K562 (cell line): ENCODE data around the gene UGT1A5. TPM values are rescaled to one million over a fixed set of nuclear protein-coding genes. Genes with fewer than 3 reads are reported as not detected.
"Not testable (repeated sequence)": the region's sequence is repeated elsewhere in the genome, so short reads cannot be mapped to it uniquely, and the experiment has no call there.

ENCODE experiments used
- ATAC-seq: fragments of 200-7000 bp; cut with Tn5 transposase; 3 replicates; pipeline ENCODE4 v1.9.1; 2020; ENCODE audit warnings: moderate library complexity
- BruUV-seq: library from RNA; stranded (reverse); fragments of 400-500 nt; replicated peaks from 2 replicates; lab custom pipeline; 2021; lab: Mats Ljungman, UMichigan
- CTCF ChIA-PET: fragments of 300-600 bp; formaldehyde crosslinking; extraction: SDS; loops from one replicate; lab custom pipeline; 2021; ENCODE audit warnings: low intra/inter-chr PET ratio; lab: Yijun Ruan, JAX
- POLR2A ChIA-PET: fragments of 300-600, 350-650 bp; sonication (Branson Sonifier 250); formaldehyde crosslinking; extraction: SDS; loops from one replicate; lab custom pipeline; 2021; ENCODE audit warnings: antibody characterized with exemption, inconsistent platforms; lab: Yijun Ruan, JAX
- DNase-seq, 4 experiments: peaks; one replicate each; pipeline versions ENCODE4 v3.0.0 to v3.0.0-alpha.2; 2011 to 2018; ENCODE audit warnings: low spot score in 3 of 4, mixed read lengths in 3 of 4; ENCODE audit errors: extremely low read depth in 1 of 4
- FAIRE-seq: peaks from 2 replicates; lab custom pipeline; 2011; peaks lifted over from hg19 to GRCh38; lab: Jason Lieb, UNC
- H2AFZ ChIP-seq: 2 replicates; pipeline ENCODE4 v1.6.0; 2011; ENCODE audit warnings: low read depth, low read length, control low read depth, inconsistent platforms
- H3K27ac ChIP-seq: fragments of 200-600 bp; 3 replicates; pipeline ENCODE4 v1.8.0; 2011; ENCODE audit warnings: low read depth, mild to moderate bottlenecking, control low read depth, inconsistent platforms, low read length, moderate library complexity, mixed read lengths; ENCODE audit errors: extremely low read depth
- H3K27me3 ChIP-seq, 2 experiments: fragments of 300-600 bp in 1 of 2; 2 replicates in 1 of 2; 3 replicates in 1 of 2; pipeline versions ENCODE4 v1.6.0 to v1.8.0; 2011; ENCODE audit warnings: inconsistent platforms in 2 of 2, low read length in 2 of 2, mild to moderate bottlenecking in 1 of 2, mixed read lengths in 1 of 2, moderate library complexity in 1 of 2; ENCODE audit not compliant: control insufficient read depth in 2 of 2, insufficient read depth in 2 of 2
- H3K36me3 ChIP-seq: fragments of 300-600 bp; 3 replicates; pipeline ENCODE4 v1.8.0; 2011; ENCODE audit warnings: mild to moderate bottlenecking, low read length, inconsistent platforms; ENCODE audit not compliant: control insufficient read depth, insufficient read depth
- H3K4me1 ChIP-seq, 2 experiments: fragments of 200-600 bp in 1 of 2; replicated peaks in 1 of 2; 2 replicates in 1 of 2; 3 replicates in 1 of 2; pipeline versions ENCODE4 v1.5.1 to v1.8.0; 2011; ENCODE audit warnings: inconsistent platforms in 2 of 2, low read length in 2 of 2, mild to moderate bottlenecking in 1 of 2, mixed read lengths in 1 of 2, moderate library complexity in 1 of 2; ENCODE audit not compliant: control insufficient read depth in 2 of 2, insufficient read depth in 2 of 2
- H3K4me2 ChIP-seq: 2 replicates; pipeline ENCODE4 v1.6.1; 2011; ENCODE audit warnings: low read length, control low read depth, inconsistent platforms, mixed read lengths; ENCODE audit not compliant: insufficient read depth
- H3K4me3 ChIP-seq: fragments of 200-600 bp; sonication (generic), shearing (Covaris generic); 2 replicates; pipeline ENCODE4 v1.5.1; 2016; ENCODE audit warnings: control low read depth, inconsistent platforms
- H3K79me2 ChIP-seq: fragments of 200-600 bp; 3 replicates; pipeline ENCODE4 v1.8.0; 2011; ENCODE audit warnings: low read length, inconsistent platforms; ENCODE audit not compliant: control insufficient read depth, insufficient read depth
- H3K9ac ChIP-seq, 2 experiments: 2 replicates each; pipeline versions ENCODE4 v1.6.0 to v1.6.1; 2011; ENCODE audit warnings: low read depth in 2 of 2, low read length in 2 of 2, control low read depth in 1 of 2, inconsistent platforms in 1 of 2, mild to moderate bottlenecking in 1 of 2, mixed read lengths in 1 of 2; ENCODE audit not compliant: insufficient read depth in 1 of 2
- H3K9me1 ChIP-seq: one replicate; pipeline ENCODE4 v1.6.0; 2011; ENCODE audit warnings: inconsistent platforms, mild to moderate bottlenecking, low read length, moderate library complexity; ENCODE audit not compliant: control insufficient read depth, insufficient read depth
- H3K9me3 ChIP-seq: replicated peaks from 2 replicates; pipeline ENCODE4 v1.5.1; 2011; ENCODE audit warnings: low read depth, low read length, inconsistent platforms; ENCODE audit not compliant: control insufficient read depth, insufficient read depth
- H4K20me1 ChIP-seq: replicated peaks from 2 replicates; pipeline ENCODE4 v1.6.1; 2011; ENCODE audit warnings: low read length, inconsistent platforms, mixed read lengths; ENCODE audit not compliant: control insufficient read depth, insufficient read depth
- ARNT ChIP-seq, 2 experiments: fragments of 450-650 bp; IDR thresholded peaks; 2 replicates each; pipeline ENCODE4 v1.6.1; 2016; ENCODE audit warnings: mild to moderate bottlenecking in 1 of 2
- PCBP1 ChIP-seq: fragments of 200-400 bp; formaldehyde crosslinking; IDR thresholded peaks from 2 replicates; pipeline ENCODE4 v1.6.1; 2018; ENCODE audit warnings: mild to moderate bottlenecking, low read depth, low read length; ENCODE audit not compliant: poor library complexity, severe bottlenecking
- ZKSCAN8 ChIP-seq: fragments of 200-800 bp; sonication (Bioruptor generic); IDR thresholded peaks from 2 replicates; pipeline ENCODE4 v1.6.1; 2016; ENCODE audit warnings: missing genetic modification characterization, missing compliant biosample characterization
- ZNF23 ChIP-seq: fragments of 250-450 bp; sonication (Bioruptor Pico); IDR thresholded peaks from 2 replicates; pipeline ENCODE4 v1.4.0; 2020; ENCODE audit warnings: mild to moderate bottlenecking
- ZNF57 ChIP-seq: fragments of 450-650 bp; formaldehyde crosslinking; IDR thresholded peaks from 2 replicates; pipeline ENCODE4 v1.4.0; 2020; ENCODE audit warnings: mild to moderate bottlenecking, moderate library complexity
- WGBS: fragments of 100-300 bp; shearing (Covaris generic); methylation state at CpG from one replicate; pipeline ENCODE4 v1.1.6; 2016; ENCODE audit warnings: low coverage, mixed read lengths; ENCODE audit not compliant: insufficient coverage; ENCODE audit errors: missing lambda C conversion rate; 5-methylcytosine and 5-hydroxymethylcytosine counted together
- in situ Hi-C: fragments of 300-500 bp; cut with MboI; formaldehyde crosslinking; loops from 4 replicates; pipeline ENCODE4 v1.15.0; 2018; ENCODE audit warnings: inconsistent platforms, mixed read lengths
- intact Hi-C: fragments of 100-400 bp; cut with micrococcal nuclease; formaldehyde crosslinking; loops from 2 replicates; pipeline ENCODE4 v1.14.2; 2022
- polyA plus RNA-seq, 8 experiments: library from polyadenylated mRNA; depleted of rRNA in 4 of 8; stranded (reverse) in 5 of 8; unstranded in 3 of 8; fragments of >200 nt; fragmentation: Nextera tagmentation in 2 of 8; fragmentation: Illumina TruSeq in 1 of 8; extraction: Ambion mirVana in 2 of 8; extraction: Trizol in 1 of 8; gene quantifications; 2 replicates each; pipeline versions ENCODE4 v1.2.1 to v1.2.3, GENCODE V29; 2011 to 2014; ENCODE audit warnings: inconsistent platforms in 1 of 8, missing spikeins in 1 of 8
- total RNA-seq, 7 experiments: library from RNA; depleted of rRNA in 6 of 7; stranded (reverse); fragments of >200 nt in 6 of 7; fragmentation: Illumina TruSeq in 2 of 7; extraction: Trizol in 2 of 7; gene quantifications; 2 replicates each; pipeline versions ENCODE4 v1.2.1 to v1.2.3, GENCODE V29; 2011 to 2021; ENCODE audit warnings: low replicate concordance in 1 of 7

The UGT1A5 gene
- total and polyA plus RNA-seq, 9 of the 15 experiments (the other 6 are each of a cell fraction or from before 2014, with no cell fraction given) = not detected

- H3K27ac ChIP-seq = no peak overlapping the region
- no peaks in the 10 kb centered on the region for H3K27me3 ChIP-seq
- no peak overlapping the region for H2AFZ ChIP-seq
- H3K79me2 ChIP-seq = no peaks in the 10 kb centered on the region
- H4K20me1 ChIP-seq = no peaks in the 10 kb centered on the region
- CTCF ChIA-PET = no interaction called here
- in situ Hi-C loops (no loop called here), intact Hi-C loops (no loop called here)
- H3K9me3 ChIP-seq = no peaks in the 10 kb centered on the region
- DNase-seq (no peak), ATAC-seq (no peak), FAIRE-seq (no peak)
- POLR2A ChIA-PET = no interaction called here
- BruUV-seq = no TSS peak
- TF ChIP-seq ZNF57 (CRISPR knock-in tag) = no peak
- no peak for TF ChIP-seq ZNF23 (CRISPR knock-in tag)
- TF ChIP-seq ZKSCAN8 (CRISPR knock-in tag) = no peak
- WGBS = 0% methylated on average over 9 of the region's 10 CpGs
- H3K9ac ChIP-seq = no peak overlapping the region
- no peaks in the 10 kb centered on the region for H3K36me3 ChIP-seq
- no peak overlapping the region for H3K4me3 ChIP-seq
- H3K4me2 ChIP-seq = no peak overlapping the region
- peaks cover 0 to 7% of the 10 kb centered on the region in 2 experiments; a peak in 2 of 5 replicates for H3K4me1 ChIP-seq
- H3K9me1 ChIP-seq = no peaks in the 10 kb centered on the region
Observed at GRCh38 chr2:233746475-233747282, 34.0 kb downstream of the UGT1A5 start.

DNA sequence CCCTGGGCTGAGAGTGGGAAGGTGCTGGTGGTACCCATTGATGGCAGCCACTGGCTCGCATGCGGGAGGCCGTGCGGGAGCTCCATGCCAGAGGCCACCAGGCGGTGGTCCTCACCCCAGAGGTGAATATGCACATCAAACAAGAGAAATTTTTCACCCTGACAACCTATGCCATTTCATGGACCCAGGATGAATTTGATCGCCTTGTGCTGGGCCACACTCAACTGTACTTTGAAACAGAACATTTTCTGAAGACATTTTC is 34.5 kb downstream of the UGT1A5 start:
- no TSS peak for BruUV-seq

GRCh38 chr2:233750689-233751088 is 38.0 kb downstream of the UGT1A5 start:
- H3K4me2 ChIP-seq, intact Hi-C loops, H3K79me2 ChIP-seq, H3K4me3 ChIP-seq, CTCF ChIA-PET, H3K36me3 ChIP-seq, ATAC-seq, FAIRE-seq, in situ Hi-C loops, DNase-seq, H3K27me3 ChIP-seq, H2AFZ ChIP-seq, H3K27ac ChIP-seq, H3K9me1 ChIP-seq, H3K9me3 ChIP-seq, POLR2A ChIA-PET, H3K9ac ChIP-seq, H3K4me1 ChIP-seq, H4K20me1 ChIP-seq, BruUV-seq: not testable (repeated sequence)
- WGBS = 0% methylated on average over 2 of the region's 2 CpGs

More for the DNA sequence above, 34.5 kb downstream of the UGT1A5 start:
- H3K4me3 ChIP-seq = no peak overlapping the region
- H3K9me3 ChIP-seq = no peaks in the 10 kb centered on the region
- no peak overlapping the region for H3K27ac ChIP-seq
- no peaks in the 10 kb centered on the region for H4K20me1 ChIP-seq
- POLR2A ChIA-PET = no interaction called here
- H3K9ac ChIP-seq = no peak overlapping the region
- in situ Hi-C loops = no loop called here
- H3K27me3 ChIP-seq = no peaks in the 10 kb centered on the region
- peaks cover 0 to 7% of the 10 kb centered on the region in 2 experiments; a peak in 2 of 5 replicates for H3K4me1 ChIP-seq
- H3K9me1 ChIP-seq = no peaks in the 10 kb centered on the region
- intact Hi-C loops = no loop called here
- no peak for ATAC-seq
- no peaks in the 10 kb centered on the region for H3K36me3 ChIP-seq
- no peak for TF ChIP-seq PCBP1
- no peak for TF ChIP-seq ARNT (IDR thresholded peaks at IDR 0.05)
- TF ChIP-seq, all 486 proteins: peak for 0
- H2AFZ ChIP-seq = no peak overlapping the region
- CTCF ChIA-PET = no interaction called here
- H3K4me2 ChIP-seq = no peak overlapping the region
- DNase-seq = no peak
- no peak for FAIRE-seq
- WGBS = 3% methylated on average over 6 of the region's 6 CpGs
- no peaks in the 10 kb centered on the region for H3K79me2 ChIP-seq
